Karpas-422 (cell line): Measurements from ENCODE around the gene EPHB1. TPM values are rescaled to one million over a fixed set of nuclear protein-coding genes. Genes with fewer than 3 reads are reported as not detected.
"Not testable (repeated sequence)": the region's sequence is repeated elsewhere in the genome, so short reads cannot be mapped to it uniquely, and the experiment has no call there.

Source experiments
- DNase-seq: peaks from one replicate; pipeline ENCODE4 v3.0.0-alpha.2; 2015
- H2AFZ ChIP-seq: fragments of 200-600 bp; sonication (generic); 2 replicates; pipeline ENCODE4 v1.6.1; 2014; ENCODE audit warnings: antibody characterized with exemption, low read length, mixed read lengths
- H3K27ac ChIP-seq: fragments of 200-600 bp; sonication (generic); 2 replicates; pipeline ENCODE4 v1.5.1; 2014; ENCODE audit warnings: mild to moderate bottlenecking, low read length, moderate library complexity
- H3K27me3 ChIP-seq: fragments of 200-600 bp; sonication (generic); 2 replicates; pipeline ENCODE4 v1.6.1; 2014; ENCODE audit warnings: low read length, mixed read lengths
- H3K36me3 ChIP-seq: fragments of 200-600 bp; sonication (generic); 2 replicates; pipeline ENCODE4 v1.6.1; 2014; ENCODE audit warnings: low read length, mixed read lengths; ENCODE audit not compliant: insufficient read depth
- H3K4me1 ChIP-seq: fragments of 200-600 bp; sonication (generic); 2 replicates; pipeline ENCODE4 v1.6.1; 2014; ENCODE audit warnings: mild to moderate bottlenecking, low read length, mixed read lengths
- H3K4me2 ChIP-seq: fragments of 200-600 bp; sonication (generic); 2 replicates; pipeline ENCODE4 v1.6.1; 2014; ENCODE audit warnings: low read length, low read depth, mild to moderate bottlenecking; ENCODE audit not compliant: poor library complexity, severe bottlenecking
- H3K4me3 ChIP-seq: fragments of 200-600 bp; sonication (generic); 2 replicates; pipeline ENCODE4 v1.5.1; 2014; ENCODE audit warnings: mild to moderate bottlenecking, antibody characterized with exemption, low read length, mixed read lengths
- H3K79me2 ChIP-seq: fragments of 200-600 bp; sonication (generic); 2 replicates; pipeline ENCODE4 v1.6.1; 2014; ENCODE audit warnings: mild to moderate bottlenecking, low read length, mixed read lengths
- H3K9ac ChIP-seq: fragments of 200-600 bp; sonication (generic); 2 replicates; pipeline ENCODE4 v1.6.0; 2014; ENCODE audit warnings: low read length
- H3K9me2 ChIP-seq: fragments of 200-600 bp; sonication (generic), shearing (Covaris generic); replicated peaks from 2 replicates; pipeline ENCODE4 v1.6.0; 2014; ENCODE audit warnings: mild to moderate bottlenecking, low read length, moderate library complexity; ENCODE audit not compliant: insufficient read depth
- H3K9me3 ChIP-seq: fragments of 300-700, 200-600 bp; sonication (generic); 2 replicates; pipeline ENCODE4 v1.6.1; 2014; ENCODE audit warnings: low read length, mixed read lengths
- H4K20me1 ChIP-seq: fragments of 200-600 bp; sonication (generic); 2 replicates; pipeline ENCODE4 v1.6.1; 2014; ENCODE audit warnings: mild to moderate bottlenecking, antibody characterized with exemption, low read length, low read depth; ENCODE audit not compliant: insufficient read depth
- total RNA-seq: library from RNA; depleted of rRNA; stranded (reverse); fragments of >200 nt; shearing (Covaris generic); gene quantifications from 2 replicates; pipeline ENCODE4 v1.2.3, GENCODE V29; 2014; ENCODE audit warnings: low replicate concordance

The EPHB1 gene
- total RNA-seq, 1 experiment from 2014 or later, result 24.1 TPM

- H3K4me3 ChIP-seq, result no peak overlapping the region
- H2AFZ ChIP-seq, result no peak overlapping the region
- DNase-seq, result no peak
- H3K4me1 ChIP-seq, result no peaks in the 10 kb centered on the region
- no peak overlapping the region for H3K4me2 ChIP-seq
- no peaks in the 10 kb centered on the region for H3K9me2 ChIP-seq
- H3K27ac ChIP-seq, result no peak overlapping the region
- H3K27me3 ChIP-seq, result no peaks in the 10 kb centered on the region
- H3K36me3 ChIP-seq, result no peaks in the 10 kb centered on the region
- peaks cover 10% of the 10 kb centered on the region; the same call in 1 of the 2 replicates for H4K20me1 ChIP-seq
- H3K79me2 ChIP-seq, result no peaks in the 10 kb centered on the region
- H3K9me3 ChIP-seq, result no peaks in the 10 kb centered on the region
- no peak overlapping the region for H3K9ac ChIP-seq
Observed at GRCh38 chr3:135034291-135034768, 239.3 kb downstream of the EPHB1 start.

- Histone ChIP-seq H2AFZ (no peak overlapping the region), H3K36me3 (no peaks in the 10 kb centered on the region), H3K4me3 (no peak overlapping the region), H3K9me3 (no peaks in the 10 kb centered on the region), H3K27me3 (no peaks in the 10 kb centered on the region), H3K9me2 (no peaks in the 10 kb centered on the region), H3K9ac (no peak overlapping the region), H3K4me1 (no peaks in the 10 kb centered on the region), H4K20me1 (peaks cover 10% of the 10 kb centered on the region; the same call in 1 of the 2 replicates), H3K27ac (no peak overlapping the region), H3K79me2 (no peaks in the 10 kb centered on the region), H3K4me2 (no peak overlapping the region)
- no peak for DNase-seq
Observed at GRCh38 chr3:135034891-135035440, 239.9 kb downstream of the EPHB1 start.

GRCh38 chr3:135038186-135038585 is 243.1 kb downstream of the EPHB1 start:
- H3K9me3 ChIP-seq, result no peaks in the 10 kb centered on the region
- no peaks in the 10 kb centered on the region for H3K9me2 ChIP-seq
- H3K79me2 ChIP-seq, result no peaks in the 10 kb centered on the region
- H3K36me3 ChIP-seq, result no peaks in the 10 kb centered on the region
- no peak overlapping the region for H3K4me3 ChIP-seq
- DNase-seq, result no peak
- no peak overlapping the region for H3K4me2 ChIP-seq
- no peaks in the 10 kb centered on the region for H3K27me3 ChIP-seq
- H4K20me1 ChIP-seq, result peaks cover 3% of the 10 kb centered on the region; the same call in 1 of the 2 replicates
- no peak overlapping the region for H2AFZ ChIP-seq
- H3K9ac ChIP-seq, result no peak overlapping the region
- no peak overlapping the region for H3K27ac ChIP-seq
- no peaks in the 10 kb centered on the region for H3K4me1 ChIP-seq

GRCh38 chr3:135039536-135039935 is 244.5 kb downstream of the EPHB1 start:
- H3K79me2 ChIP-seq, H2AFZ ChIP-seq, H3K9me3 ChIP-seq, DNase-seq, H3K9ac ChIP-seq, H3K36me3 ChIP-seq, H3K27ac ChIP-seq, H4K20me1 ChIP-seq, H3K4me2 ChIP-seq, H3K9me2 ChIP-seq, H3K27me3 ChIP-seq, H3K4me1 ChIP-seq, H3K4me3 ChIP-seq: not testable (repeated sequence)

- Histone ChIP-seq H3K27ac (no peak overlapping the region), H3K4me2 (no peak overlapping the region), H3K4me1 (no peaks in the 10 kb centered on the region), H4K20me1 (no peaks in the 10 kb centered on the region), H3K9me2 (no peaks in the 10 kb centered on the region), H3K79me2 (no peaks in the 10 kb centered on the region), H2AFZ (no peak overlapping the region), H3K9ac (no peak overlapping the region), H3K27me3 (no peaks in the 10 kb centered on the region), H3K4me3 (no peak overlapping the region), H3K36me3 (no peaks in the 10 kb centered on the region), H3K9me3 (no peaks in the 10 kb centered on the region)
- DNase-seq, result no peak
Observed at GRCh38 chr3:135040321-135041240, 245.5 kb downstream of the EPHB1 start.

GRCh38 chr3:135041601-135042000 is 246.5 kb downstream of the EPHB1 start:
- H3K4me3 ChIP-seq, result no peak overlapping the region
- no peak overlapping the region for H3K27ac ChIP-seq
- no peak for DNase-seq
- H3K79me2 ChIP-seq, result no peaks in the 10 kb centered on the region
- no peaks in the 10 kb centered on the region for H3K4me1 ChIP-seq
- no peak overlapping the region for H3K9ac ChIP-seq
- no peaks in the 10 kb centered on the region for H3K9me3 ChIP-seq
- H2AFZ ChIP-seq, result no peak overlapping the region
- H3K4me2 ChIP-seq, result no peak overlapping the region
- H3K27me3 ChIP-seq, result no peaks in the 10 kb centered on the region
- no peaks in the 10 kb centered on the region for H3K36me3 ChIP-seq
- 0 out of 2 replicates have a peak, but pooled peaks cover 6% of the 10 kb centered on the region for H4K20me1 ChIP-seq
- H3K9me2 ChIP-seq, result no peaks in the 10 kb centered on the region

- Histone ChIP-seq H2AFZ (no peak overlapping the region), H3K4me2 (no peak overlapping the region), H3K27me3 (no peaks in the 10 kb centered on the region), H3K9me3 (no peaks in the 10 kb centered on the region), H3K4me1 (no peaks in the 10 kb centered on the region), H4K20me1 (peaks cover 11% of the 10 kb centered on the region; the same call in 1 of the 2 replicates), H3K4me3 (no peak overlapping the region), H3K27ac (no peak overlapping the region), H3K79me2 (no peaks in the 10 kb centered on the region), H3K9ac (no peak overlapping the region), H3K9me2 (no peaks in the 10 kb centered on the region), H3K36me3 (no peaks in the 10 kb centered on the region)
- DNase-seq, result no peak
Observed at GRCh38 chr3:135047061-135047460, 252.0 kb downstream of the EPHB1 start.

DNA sequence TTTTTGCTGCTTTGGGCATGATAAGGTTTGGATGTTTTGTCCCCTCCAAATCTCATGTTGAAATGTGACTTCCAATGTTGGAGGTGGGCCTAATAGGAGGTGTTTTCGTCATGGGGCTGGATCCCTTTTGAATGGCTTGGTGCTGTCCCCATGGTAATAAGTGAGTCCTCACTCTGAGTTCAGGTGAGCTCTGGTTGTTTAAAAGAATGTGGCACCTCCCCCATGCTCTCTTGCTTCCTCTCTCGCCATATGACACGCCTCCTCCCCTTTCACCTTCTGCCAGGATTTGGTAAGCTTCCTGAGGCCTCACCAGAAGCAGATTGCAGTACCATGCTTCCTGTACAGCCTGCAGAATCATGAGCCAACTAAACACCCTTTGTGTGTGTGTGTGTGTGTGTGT is 255.5 kb downstream of the EPHB1 start:
- Histone ChIP-seq H2AFZ (no peak overlapping the region), H4K20me1 (peaks cover 11% of the 10 kb centered on the region; the same call in 1 of the 2 replicates), H3K9ac (no peak overlapping the region), H3K9me2 (no peaks in the 10 kb centered on the region), H3K9me3 (no peaks in the 10 kb centered on the region), H3K4me3 (no peak overlapping the region), H3K79me2 (no peaks in the 10 kb centered on the region), H3K4me2 (no peak overlapping the region), H3K27ac (no peak overlapping the region), H3K36me3 (no peaks in the 10 kb centered on the region), H3K4me1 (no peaks in the 10 kb centered on the region), H3K27me3 (no peaks in the 10 kb centered on the region)
- DNase-seq, result no peak
